Brain pericyte (primary cell): ENCODE measurements around the gene PAQR9.

Experiments
- DNase-seq: peaks from one replicate; pipeline ENCODE4 v3.0.0-alpha.2; 2012; ENCODE audit warnings: low read depth, low spot score

The PAQR9 gene

DNA sequence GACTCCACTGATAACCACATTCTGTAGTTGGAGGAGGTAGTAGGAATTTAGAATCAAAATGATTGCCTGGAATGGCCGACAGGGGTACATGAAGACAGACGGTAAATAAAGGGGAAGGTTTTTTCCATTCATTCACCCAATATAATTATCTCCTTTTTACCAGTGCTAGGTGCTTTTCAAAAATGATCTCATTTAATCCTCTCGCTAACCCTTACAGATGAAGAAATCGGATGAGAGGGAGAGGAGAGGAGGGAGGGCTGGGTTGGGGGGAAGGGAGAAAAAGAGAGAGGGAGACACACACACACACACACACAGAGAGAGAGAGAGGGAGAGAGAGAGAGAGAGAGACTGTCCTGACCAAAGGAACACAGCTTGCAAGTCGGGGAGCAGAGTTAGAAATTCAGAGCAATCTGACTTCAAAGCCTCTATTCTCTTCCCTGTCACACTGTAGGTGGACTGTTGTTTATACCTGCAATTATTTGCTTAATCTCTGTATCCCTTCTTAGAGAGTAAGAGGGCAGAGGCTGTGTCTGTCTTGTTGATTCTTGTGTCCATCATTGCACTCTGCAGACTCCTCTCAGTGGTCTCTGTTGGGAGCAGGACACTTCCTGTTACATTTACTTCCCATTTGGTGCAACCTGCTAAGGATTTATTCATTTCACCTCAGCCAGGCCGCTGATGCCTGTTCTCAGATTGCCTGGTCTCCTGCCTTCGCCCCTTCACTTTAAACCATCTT, 18.7 kb upstream of the PAQR9 start:
- DNase-seq: no peak

DNA sequence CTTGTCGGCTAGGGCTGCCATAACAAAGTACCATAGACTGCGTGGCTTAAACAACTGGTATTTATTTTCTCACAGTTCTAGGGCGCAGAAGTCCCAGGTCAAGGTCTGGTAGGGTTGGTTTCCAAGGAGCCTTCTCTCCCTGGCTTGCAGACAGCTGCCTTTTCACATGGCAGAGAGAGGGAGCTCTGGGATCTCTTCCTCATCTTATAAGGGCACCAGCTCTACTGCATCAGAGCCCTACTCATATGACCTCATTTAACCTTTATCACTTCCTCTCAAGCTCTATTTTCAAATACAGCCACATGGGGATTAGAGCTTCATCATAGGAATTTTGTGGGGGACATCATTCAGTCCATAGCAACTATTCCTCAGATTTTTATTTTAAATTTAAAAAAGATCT, 17.6 kb upstream of the PAQR9 start:
- DNase-seq: no peak

DNA sequence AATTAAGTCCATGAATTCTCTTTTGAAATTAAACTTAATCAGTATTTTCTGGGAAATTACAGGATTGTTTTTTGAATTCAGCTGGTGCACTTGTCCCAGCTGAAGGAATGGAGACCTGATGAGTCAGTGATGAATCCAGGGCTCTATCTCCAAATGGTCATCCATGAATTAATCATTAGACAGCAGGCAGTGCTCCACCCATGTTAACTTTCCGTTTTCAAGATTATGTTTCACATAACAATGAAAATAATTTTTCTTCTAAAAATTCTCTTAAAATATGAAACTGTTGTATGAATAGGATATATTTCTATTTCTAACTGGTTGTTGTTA, 13.9 kb upstream of the PAQR9 start:
- no peak for DNase-seq

DNA sequence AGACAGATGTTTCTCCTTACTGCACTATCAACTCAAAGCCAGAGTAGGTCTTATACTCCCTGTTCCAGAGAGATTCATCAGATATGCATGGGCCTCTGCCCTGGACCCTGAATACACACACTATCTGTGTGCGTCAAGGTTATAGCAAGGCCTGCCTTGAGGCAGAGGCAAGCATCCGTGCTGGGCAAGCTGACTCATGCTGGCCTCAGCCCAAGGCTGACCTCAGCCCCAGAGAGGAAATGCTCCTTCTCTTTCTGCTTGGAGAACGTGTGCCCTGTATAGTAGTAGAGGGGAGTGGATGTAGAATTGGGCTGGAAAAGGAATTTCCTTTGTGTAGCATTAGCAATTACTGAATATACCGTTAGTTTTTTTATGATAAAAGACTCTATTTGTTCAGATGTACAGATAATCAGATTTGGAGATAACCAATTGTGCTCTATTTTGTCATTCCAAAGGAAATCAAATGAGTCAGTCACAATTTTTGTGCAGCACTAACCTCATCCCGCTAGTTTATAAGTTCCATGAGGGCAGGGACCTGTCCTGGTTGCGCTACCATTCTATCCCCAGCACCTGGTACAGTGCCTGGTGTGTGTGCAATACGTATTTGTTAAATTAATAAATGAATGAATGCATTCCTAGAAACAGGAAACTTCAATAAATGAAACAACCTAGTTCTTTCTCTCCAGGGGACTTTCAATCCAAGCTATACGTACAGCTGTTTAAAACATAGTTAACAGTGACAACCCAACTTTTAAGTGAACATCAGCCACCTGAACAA, 13.3 kb upstream of the PAQR9 start:
- DNase-seq: peak; percentile 81

DNA sequence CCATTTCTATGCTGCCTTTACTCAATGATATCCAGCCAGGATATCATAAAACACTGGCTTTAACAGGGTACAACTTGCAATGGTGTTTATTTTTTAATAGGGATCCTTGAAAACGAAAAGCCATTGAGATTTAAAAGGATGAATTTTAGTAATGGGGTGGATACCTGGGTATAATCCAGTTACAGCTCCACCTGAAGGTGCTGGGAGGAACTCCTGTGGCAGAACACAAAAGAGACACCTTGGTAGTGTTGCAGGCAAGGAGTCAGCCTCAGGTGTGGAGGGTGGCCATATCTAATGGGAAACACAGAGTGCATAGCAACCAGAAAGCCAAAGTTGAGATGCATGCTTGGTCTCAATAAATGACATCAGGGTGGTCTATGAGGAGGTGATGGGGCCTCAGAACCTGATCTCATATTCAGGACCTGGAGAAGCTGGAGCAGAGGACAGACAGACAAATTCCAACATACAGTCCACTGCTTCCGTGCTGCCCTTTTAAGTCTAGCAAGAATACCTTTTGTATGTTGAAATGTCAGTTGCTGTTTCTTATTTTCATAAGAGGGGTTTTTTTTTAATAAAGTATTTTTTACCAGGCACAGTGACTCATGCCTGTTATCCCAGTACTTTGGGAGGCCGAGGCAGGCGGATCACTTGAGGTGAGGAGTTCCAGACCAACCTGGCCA, 12.0 kb upstream of the PAQR9 start:
- no peak for DNase-seq

DNA sequence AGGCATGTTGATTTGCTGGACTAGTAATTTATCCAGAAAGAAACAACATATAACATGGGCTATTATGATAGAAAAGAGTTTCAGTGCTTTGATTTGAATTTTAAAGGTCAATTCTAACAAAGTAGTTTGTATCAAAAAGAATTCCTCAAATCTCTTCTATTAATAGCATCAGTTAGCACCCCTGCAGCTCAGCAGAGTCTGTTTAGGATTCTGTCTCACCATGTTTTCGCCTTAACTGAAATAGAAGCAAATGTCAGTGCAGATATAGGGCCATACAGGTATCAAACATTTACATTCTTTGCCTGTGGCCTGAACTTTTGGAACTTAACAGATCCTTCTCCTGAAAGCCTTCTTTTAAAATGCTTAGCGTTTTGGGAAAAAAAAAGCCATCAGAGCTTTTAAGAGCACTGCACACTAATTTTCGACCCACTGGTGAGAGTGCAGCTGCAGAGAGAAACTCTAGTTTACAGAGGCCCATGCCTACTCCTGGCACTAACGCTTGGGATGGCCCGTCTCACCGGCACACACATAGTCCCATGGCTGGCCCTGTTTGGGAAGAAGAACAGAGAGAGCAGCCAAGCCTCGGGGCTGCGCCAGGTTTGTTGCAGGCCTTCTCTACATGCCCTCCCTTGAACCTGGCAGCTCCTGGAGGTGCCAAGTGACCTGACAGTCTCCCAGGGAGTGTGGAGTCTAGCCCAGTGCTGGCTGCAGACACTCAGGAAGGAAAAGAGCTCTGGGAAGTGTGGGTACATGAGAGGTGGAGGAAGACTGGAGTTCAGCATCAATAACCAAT, 9.9 kb upstream of the PAQR9 start:
- DNase-seq: no peak

DNA sequence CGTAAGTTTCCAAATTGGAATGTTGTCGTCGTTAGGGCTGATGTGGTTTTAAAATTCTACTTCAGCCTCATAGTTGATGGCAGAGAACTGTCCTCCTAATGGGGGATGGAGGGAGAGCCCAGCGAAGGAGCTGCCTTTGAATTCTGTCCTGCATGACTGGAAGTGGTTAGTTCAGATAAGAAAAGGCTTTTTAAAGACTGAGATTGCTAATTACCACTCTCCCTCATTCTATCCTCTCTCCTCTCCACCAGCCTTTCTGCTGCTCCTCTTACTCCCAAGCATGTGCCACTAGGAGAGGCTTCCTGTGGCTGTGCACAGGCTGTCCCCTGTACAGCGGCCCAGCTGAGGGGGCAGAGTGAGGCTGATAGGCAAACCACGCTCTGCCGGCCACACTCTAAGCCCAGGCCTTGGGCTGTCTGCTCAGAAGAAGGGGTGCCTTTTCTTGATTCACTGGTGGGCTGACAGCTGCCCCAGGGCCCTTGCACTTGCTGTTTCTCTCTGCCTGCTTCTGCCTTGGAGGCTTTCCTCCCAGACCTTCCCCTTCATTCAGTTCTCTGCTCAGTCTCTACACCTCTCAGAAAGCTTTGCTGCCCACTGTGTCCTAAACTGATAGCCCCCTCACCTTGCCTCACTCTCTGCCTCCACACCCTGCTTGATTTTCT, 8.7 kb upstream of the PAQR9 start:
- DNase-seq: no peak

DNA sequence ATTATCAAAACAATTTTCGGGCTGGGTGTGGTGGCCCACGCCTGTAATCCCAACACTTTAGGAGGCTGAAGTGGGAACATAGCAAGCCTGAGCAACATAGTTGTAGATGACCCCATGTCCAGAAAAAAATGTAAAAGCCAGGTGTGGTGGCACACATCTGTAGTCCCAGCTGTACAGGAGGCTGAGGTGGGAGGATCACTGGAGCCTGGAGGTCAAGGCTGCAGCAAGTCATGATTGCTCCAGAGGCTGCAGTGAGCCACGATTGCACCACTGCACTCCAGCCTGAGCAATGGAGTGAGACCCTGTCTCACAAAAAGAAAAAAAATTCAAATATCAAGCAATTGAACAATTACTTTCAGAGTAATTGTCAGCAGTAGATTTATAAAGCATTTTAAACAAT, 8.0 kb upstream of the PAQR9 start:
- DNase-seq: no peak

DNA sequence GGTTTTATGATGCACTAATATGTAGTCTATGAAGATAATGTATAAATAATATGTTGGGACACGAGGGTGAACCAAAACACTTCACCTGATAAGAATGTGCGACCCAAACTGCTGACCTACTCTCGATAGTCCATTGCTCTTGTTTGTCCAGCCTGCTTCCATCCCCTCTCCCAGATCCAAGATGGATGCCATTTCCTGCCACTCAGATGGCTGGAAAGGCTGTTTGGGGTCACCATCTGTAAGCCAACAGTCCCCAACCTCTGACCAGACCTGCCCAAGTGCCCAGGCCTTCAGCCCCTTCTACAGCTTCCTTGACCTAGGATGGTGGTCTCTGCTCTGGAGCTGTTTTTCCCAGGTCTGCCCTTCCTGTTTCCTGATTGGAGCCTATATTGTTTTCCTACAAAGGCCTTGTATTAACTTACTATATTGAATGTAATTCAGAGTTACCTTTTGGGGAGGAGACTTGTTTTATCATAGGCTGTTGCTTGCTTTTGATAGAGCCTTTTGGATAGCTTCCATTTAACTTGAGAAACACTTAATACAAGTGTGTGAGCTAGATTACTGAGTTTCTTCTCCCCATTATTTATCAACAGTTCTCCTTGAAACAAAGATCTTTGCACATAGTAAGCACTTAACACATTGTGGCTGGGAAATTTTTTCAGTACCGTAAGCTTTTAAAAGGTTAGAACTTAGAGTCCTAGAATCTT, 5.0 kb upstream of the PAQR9 start:
- DNase-seq: no peak

DNA sequence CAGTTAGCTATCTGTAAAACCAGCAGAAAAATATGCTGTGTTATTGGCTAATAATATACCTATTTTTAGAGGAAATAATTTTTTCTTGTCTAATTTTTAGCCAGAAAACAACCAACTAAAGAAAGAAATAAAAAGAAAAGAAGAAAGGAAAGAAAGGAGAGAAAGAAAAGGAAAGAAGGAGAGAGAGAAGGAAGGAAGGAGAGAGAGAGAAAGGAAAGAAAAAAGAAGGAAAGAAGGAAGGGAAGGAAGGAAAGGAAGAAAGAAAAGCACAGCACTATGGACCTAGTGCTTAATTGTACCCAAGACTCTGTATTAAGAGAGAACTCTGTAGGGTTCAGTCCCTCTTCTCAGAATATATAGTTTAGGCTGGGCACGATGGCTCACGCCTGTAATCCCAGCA, 3.3 kb upstream of the PAQR9 start:
- DNase-seq: no peak

DNA sequence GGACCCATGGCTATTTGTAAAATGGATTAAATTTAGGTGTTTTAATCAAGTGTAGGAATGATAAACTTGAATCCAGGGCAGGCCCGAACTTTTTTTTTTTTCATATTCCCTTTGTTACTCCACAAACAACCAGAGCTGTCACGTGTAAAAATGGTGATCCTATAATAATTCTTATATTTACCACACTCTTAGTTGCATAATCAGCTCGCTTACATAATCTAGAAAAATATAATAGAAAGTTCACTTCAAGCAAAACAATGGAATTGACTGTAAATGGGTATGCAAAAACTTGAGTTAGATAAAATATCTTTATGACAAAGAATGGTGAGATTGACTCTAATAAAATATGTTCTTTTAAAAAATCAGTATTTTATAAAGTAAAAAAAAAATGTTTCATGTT, 2.1 kb upstream of the PAQR9 start:
- no peak for DNase-seq

DNA sequence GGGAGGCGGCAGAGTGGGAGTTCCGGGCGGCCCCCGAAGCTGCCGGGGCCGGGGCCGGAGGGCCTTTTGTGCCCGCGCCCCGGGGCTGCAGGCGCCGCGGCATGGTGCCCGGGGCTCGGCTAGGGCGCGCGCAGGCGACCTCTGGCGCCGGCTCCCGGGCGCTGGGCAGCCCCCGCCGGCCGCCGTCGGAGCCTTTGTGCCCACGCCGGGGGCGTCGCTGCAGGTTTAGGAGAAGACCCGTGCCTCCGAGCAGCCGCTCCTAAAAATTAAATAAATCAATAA, 299 bp downstream of the PAQR9 start:
- no peak for DNase-seq

DNA sequence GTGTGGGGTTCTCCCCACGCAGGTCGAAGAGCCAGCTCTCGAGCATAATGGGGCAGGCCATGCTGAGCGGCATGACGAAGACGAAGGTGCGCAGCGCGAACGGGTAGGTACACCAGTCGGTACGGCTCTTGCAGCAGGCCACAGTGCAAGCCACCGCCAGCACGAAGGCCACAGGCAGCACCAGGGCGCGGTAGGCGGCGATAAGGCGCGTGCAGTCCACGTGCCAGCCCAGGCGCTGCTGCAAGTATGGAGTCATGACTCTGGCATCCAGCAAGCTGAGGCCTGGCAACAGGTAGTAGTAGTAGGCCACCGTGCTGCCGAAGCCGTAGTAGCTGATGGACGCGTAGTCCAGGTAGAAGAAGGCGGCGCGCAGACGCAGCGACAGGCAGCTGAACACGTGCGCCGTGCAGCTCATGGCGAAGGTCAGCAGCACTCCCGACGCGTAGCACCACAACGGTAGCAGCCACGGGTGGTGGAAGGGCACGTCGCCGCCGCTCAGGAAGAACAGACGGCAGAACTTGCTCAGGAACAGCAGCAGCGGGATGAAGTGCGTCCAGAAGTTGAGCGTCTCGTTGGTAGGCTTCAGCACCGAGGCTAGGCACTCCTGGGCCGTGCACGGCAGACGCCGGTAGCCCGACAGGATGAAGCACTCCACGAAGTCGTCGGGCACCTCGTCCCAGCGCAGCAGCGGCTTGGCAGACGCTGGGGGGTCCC, 797 bp downstream of the PAQR9 start:
- no peak for DNase-seq

DNA sequence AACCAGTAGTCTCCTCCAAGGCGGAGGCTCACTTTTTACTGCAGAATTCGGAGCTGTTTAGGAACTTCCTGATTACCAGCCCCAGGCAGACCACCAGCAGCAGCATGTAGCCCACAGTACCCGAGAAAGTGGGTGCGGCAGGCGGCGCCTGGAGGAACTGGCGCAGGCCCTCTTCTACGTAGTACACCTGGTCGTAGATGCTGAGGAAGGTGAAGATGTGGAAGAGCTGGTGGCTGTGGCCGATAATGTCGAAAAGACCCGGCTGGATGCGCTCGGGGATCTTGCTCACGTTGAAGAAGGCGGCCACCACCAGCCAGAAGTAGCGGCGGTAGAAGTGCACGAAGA, 1.3 kb downstream of the PAQR9 start:
- DNase-seq: no peak

DNA sequence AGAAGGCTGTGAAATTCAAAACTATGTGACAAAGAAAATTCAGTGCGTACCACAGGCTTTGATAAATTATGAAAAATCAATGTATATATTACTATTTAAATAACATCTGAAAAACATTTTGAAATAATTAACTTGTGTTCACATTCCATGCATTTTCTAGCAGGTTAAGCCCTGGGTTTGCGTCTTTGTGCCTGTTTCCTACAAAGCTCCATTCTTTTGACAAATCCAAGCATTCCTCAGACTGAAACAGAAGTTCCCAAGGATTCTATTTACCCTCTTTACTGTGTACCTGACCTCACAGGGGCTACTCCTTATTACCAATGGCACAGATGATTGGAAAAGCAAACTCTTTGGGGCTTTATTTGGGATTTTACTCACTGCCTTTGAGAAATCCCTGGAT, 1.9 kb downstream of the PAQR9 start:
- DNase-seq: no peak

DNA sequence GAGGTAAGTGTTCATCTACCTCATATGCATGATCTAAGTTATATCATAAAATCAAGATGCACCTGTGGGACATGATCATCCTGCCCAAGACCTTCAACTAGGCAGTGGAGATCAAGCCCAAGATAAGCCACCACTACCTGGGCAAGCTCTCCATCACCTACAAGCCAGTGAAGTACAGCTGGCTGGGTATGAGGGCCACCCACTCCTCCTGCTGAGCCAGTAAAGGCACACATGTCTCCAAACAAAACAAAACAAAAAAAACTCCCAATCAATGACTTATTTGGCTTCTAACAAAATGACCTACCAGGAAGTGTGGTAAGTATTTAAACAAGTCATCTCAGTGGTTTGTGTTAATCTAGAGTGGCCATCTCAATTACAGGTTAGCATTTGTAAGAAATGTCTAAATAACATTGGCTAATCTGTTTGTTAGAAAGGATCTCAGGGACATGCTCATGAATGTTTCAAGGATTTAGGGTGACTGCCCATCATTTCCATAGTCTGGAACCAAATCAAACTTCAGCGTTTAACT, 3.1 kb downstream of the PAQR9 start:
- DNase-seq: no peak

DNA sequence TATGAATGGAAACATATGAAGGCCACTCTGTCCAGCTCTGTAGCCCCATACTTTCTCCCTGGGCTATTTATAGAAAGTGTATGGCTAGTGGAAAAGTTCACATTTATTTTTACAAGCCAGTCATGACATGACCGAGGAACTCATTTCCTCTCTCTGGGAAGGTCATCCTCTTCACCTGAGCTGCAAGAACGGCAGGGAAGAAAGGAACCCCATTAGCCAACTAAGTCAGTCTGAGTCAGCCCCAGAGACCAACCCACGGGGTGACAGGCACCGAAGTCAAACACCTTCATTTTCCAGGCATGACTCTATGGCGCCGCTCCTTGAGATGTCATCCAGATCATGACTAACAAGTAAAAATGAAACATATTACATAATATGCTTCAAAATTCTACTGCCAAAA, 4.8 kb downstream of the PAQR9 start:
- DNase-seq: no peak

DNA sequence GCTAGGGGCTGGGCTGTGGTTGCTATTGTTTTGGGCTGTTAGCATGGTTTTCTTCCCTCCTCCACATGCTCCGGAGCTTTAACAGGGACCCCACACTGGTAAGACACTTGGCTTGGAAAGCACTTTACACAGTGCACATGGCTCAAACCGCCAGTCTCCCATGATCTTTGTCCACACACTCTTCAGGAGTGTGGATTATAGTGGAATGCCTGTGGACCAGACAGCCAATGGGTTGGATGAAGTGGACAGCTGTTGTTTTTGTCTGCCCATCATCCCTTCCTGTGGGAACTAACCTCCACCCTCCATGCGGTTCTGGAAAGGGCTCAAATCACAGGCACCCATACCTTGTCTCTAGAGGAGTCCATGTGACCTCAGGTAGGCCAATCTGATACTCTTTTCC, 10.0 kb downstream of the PAQR9 start:
- DNase-seq: no peak

DNA sequence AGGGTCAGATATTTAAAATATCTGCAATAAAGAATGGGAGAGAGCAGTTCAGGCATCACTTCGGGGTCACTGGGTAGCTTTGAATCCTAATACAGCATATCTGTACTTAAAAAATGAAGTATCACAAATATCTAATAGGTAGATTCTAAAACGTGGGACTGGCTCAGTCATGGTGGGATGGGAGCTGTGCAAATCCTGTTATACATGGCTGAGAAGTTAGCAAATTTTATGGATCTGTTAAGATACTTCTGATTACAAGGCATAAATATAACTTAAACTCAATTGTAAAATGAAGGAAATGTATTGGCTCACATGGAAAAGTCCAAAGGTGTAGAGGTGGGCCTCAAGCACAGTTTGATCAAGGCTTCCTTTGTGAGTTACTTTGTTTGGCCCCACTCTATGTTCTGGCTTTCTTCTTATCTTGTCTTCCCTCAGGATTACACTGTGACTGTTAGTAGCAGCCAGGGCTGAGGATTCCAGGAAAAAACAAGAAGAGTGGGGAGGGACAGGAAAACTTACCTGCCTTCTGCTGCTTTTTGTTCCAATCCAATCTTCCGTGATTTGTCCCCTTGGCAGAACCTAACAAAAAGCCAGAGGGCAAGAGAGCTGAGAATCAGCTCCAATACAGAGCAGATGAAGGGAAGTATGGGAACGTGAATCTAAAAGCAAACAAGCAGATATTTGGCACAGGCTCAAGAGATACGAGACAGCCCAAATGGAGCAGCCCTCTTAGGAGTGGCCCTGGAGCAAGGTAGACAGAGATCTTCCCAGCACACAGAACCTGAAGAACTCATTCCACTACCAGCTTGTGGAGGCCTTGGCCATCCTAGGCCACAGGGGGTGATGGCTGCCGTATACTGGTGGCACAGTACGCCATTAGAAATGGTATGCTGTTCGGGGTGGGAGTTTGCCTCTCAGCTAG, 10.9 kb downstream of the PAQR9 start:
- DNase-seq: no peak
